A673 (cell line): ENCODE data around the gene SRSF5. TPM values are rescaled to one million over a fixed set of nuclear protein-coding genes. Genes with fewer than 3 reads are reported as not detected.

Source experiments
- BruUV-seq: library from RNA; stranded (reverse); fragments of 400-500 nt; replicated peaks from 2 replicates; lab custom pipeline; 2021; lab: Mats Ljungman, UMichigan
- CTCF ChIA-PET: fragments of 300-600 bp; sonication (Branson Sonifier 250); formaldehyde crosslinking; loops from one replicate; lab custom pipeline; 2022; ENCODE audit warnings: antibody characterized with exemption; lab: Charles Lee
- POLR2A ChIA-PET: fragments of 300-600 bp; sonication (Branson Sonifier 250); formaldehyde crosslinking; loops from one replicate; lab custom pipeline; 2022; ENCODE audit warnings: antibody characterized with exemption; ENCODE audit not compliant: low non-redundant PET; lab: Charles Lee
- DNase-seq: peaks from one replicate; pipeline ENCODE4 v3.0.0-alpha.2; 2015; ENCODE audit warnings: low spot score
- H3K27ac ChIP-seq: fragments of 200-600 bp; sonication (generic); 2 replicates; pipeline ENCODE4 v1.5.1; 2016; ENCODE audit warnings: mixed run types, low read depth, mild to moderate bottlenecking, mixed read lengths, antibody characterized with exemption, low read length; ENCODE audit not compliant: poor library complexity, severe bottlenecking
- H3K27me3 ChIP-seq: fragments of 200-600 bp; sonication (generic); replicated peaks from 2 replicates; pipeline ENCODE4 v1.6.1; 2017; ENCODE audit warnings: mixed run types, low read depth, mild to moderate bottlenecking, mixed read lengths, antibody characterized with exemption, low read length; ENCODE audit not compliant: insufficient read depth, poor library complexity
- H3K36me3 ChIP-seq: fragments of 200-600 bp; sonication (generic); 2 replicates; pipeline ENCODE4 v1.6.1; 2016; ENCODE audit warnings: mixed run types, mild to moderate bottlenecking, mixed read lengths, antibody characterized with exemption, low read length; ENCODE audit not compliant: insufficient read depth, poor library complexity, severe bottlenecking
- H3K4me1 ChIP-seq: fragments of 200-600 bp; sonication (generic); 2 replicates; pipeline ENCODE4 v1.6.1; 2017; ENCODE audit warnings: mixed run types, mild to moderate bottlenecking, mixed read lengths, antibody characterized with exemption, low read length; ENCODE audit not compliant: insufficient read depth, poor library complexity, severe bottlenecking
- H3K4me3 ChIP-seq: fragments of 200-600 bp; sonication (generic); 2 replicates; pipeline ENCODE4 v1.5.1; 2016; ENCODE audit warnings: low read depth, mixed run types, mild to moderate bottlenecking, mixed read lengths, low read length; ENCODE audit not compliant: poor library complexity, severe bottlenecking
- H3K9me3 ChIP-seq: fragments of 200-600 bp; sonication (generic); 2 replicates; pipeline ENCODE4 v1.6.1; 2016; ENCODE audit warnings: mixed run types, low read depth, mild to moderate bottlenecking, mixed read lengths, antibody characterized with exemption, low read length; ENCODE audit not compliant: poor library complexity, severe bottlenecking
- CTCF ChIP-seq: fragments of 300-800, 200-600 bp; sonication (generic); conservative IDR thresholded peaks from 2 replicates; pipeline ENCODE4 v1.5.1; 2017; ENCODE audit warnings: low read depth, mild to moderate bottlenecking, antibody characterized with exemption, low read length, moderate library complexity, mixed read lengths
- EZH2 ChIP-seq: fragments of 200-600 bp; sonication (generic); IDR thresholded peaks from 2 replicates; pipeline ENCODE4 v1.6.1; 2017; ENCODE audit warnings: borderline replicate concordance, low read depth, mild to moderate bottlenecking, mixed read lengths, antibody characterized with exemption, low read length; ENCODE audit not compliant: poor library complexity, severe bottlenecking
- intact Hi-C: fragments of 100-400 bp; cut with micrococcal nuclease; formaldehyde crosslinking; loops from one replicate; pipeline ENCODE4 v1.10.0; 2022; ENCODE audit not compliant: unreplicated experiment
- total RNA-seq: library from RNA; stranded (reverse); gene quantifications from 2 replicates; pipeline ENCODE4 v1.2.3, GENCODE V29; 2021

Gene SRSF5
- total RNA-seq, 1 experiment from 2014 or later, result 324 TPM

GRCh38 chr14:69780092-69780491, 13.2 kb downstream of the SRSF5 start:
- ChIA-PET CTCF (no interaction called here), POLR2A (no interaction called here)
- H3K9me3 ChIP-seq, result no peaks in the 10 kb centered on the region

GRCh38 chr14:69780952-69781351, 14.0 kb downstream of the SRSF5 start:
- POLR2A ChIA-PET, result no interaction called here
- intact Hi-C loops, result no loop called here
- CTCF ChIA-PET, result no interaction called here
- peaks cover 23% of the 10 kb centered on the region for H3K36me3 ChIP-seq
- no peaks in the 10 kb centered on the region for H3K4me1 ChIP-seq
- no peaks in the 10 kb centered on the region for H3K27me3 ChIP-seq
- TF ChIP-seq CTCF (no peak), EZH2 (no peak)
- H3K27ac ChIP-seq, result no peak overlapping the region
- DNase-seq, result no peak
- H3K4me3 ChIP-seq, result no peak overlapping the region
- no peaks in the 10 kb centered on the region for H3K9me3 ChIP-seq
- BruUV-seq, result no TSS peak

More at GRCh38 chr14:69780092-69780491, 13.2 kb downstream of the SRSF5 start:
- no peak overlapping the region for H3K4me3 ChIP-seq
- DNase-seq, result no peak
- no peaks in the 10 kb centered on the region for H3K4me1 ChIP-seq
- no TSS peak for BruUV-seq
- no peaks in the 10 kb centered on the region for H3K27me3 ChIP-seq
- no peak for TF ChIP-seq EZH2
- TF ChIP-seq CTCF, result no peak
- peaks cover 30% of the 10 kb centered on the region for H3K36me3 ChIP-seq
- intact Hi-C loops, result no loop called here
- H3K27ac ChIP-seq, result no peak overlapping the region

DNA sequence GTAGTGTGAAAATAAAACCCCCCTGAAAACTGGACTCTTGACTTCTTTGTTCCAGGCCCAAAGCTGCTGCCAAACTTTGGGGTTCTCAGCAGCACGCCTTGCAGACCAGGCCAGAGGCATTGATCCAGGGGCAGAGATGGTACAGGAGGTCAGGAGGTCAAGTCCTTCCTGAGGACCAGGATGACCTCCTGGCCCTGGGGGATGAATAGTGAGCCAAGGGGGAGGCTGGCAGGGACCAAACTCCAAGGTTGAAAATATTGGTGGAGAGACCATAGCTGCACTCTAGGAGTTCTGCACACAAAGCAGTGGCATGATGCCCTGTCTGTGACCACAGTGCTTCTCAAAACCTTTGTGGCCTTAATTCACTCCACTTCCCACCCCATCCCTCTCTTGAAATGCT, 18.0 kb downstream of the SRSF5 start:
- no peaks in the 10 kb centered on the region for H3K9me3 ChIP-seq
- no TSS peak for BruUV-seq
- ChIA-PET CTCF (no interaction called here), POLR2A (no interaction called here)
- no peaks in the 10 kb centered on the region for H3K36me3 ChIP-seq
- no peak overlapping the region for H3K27ac ChIP-seq
- no peak overlapping the region for H3K4me3 ChIP-seq
- no peak for DNase-seq
- TF ChIP-seq CTCF (no peak), EZH2 (no peak)
- H3K27me3 ChIP-seq, result no peaks in the 10 kb centered on the region
- intact Hi-C loops, result no loop called here
- H3K4me1 ChIP-seq, result no peaks in the 10 kb centered on the region
